HepG2 (cell line): ENCODE data around the gene MN1. TPM values are rescaled to one million over a fixed set of nuclear protein-coding genes. Genes with fewer than 3 reads are reported as not detected.

ENCODE experiments used
- ATAC-seq: fragments of 200-7000 bp; cut with Tn5 transposase; 3 replicates; pipeline ENCODE4 v1.9.1; 2020; ENCODE audit warnings: mild to moderate bottlenecking, moderate library complexity
- BruUV-seq: library from RNA; stranded (reverse); fragments of 400-500 nt; replicated peaks from 2 replicates; lab custom pipeline; 2021; lab: Mats Ljungman, UMichigan
- CTCF ChIA-PET: fragments of 300-600 bp; formaldehyde crosslinking; extraction: SDS; loops from one replicate; lab custom pipeline; 2021; ENCODE audit warnings: low total read pairs, inconsistent platforms, low intra/inter-chr PET ratio; lab: Yijun Ruan, JAX
- POLR2A ChIA-PET: fragments of 350-600 bp; sonication (Branson Sonifier 250); formaldehyde crosslinking; loops from one replicate; lab custom pipeline; 2020; ENCODE audit warnings: antibody characterized with exemption, inconsistent platforms; lab: Yijun Ruan, JAX
- DNase-seq: peaks from one replicate; pipeline ENCODE4 v3.0.0-alpha.2; 2015; ENCODE audit warnings: low spot score
- FAIRE-seq: peaks from 3 replicates; lab custom pipeline; 2011; peaks lifted over from hg19 to GRCh38; lab: Jason Lieb, UNC
- H2AFZ ChIP-seq: one replicate; pipeline ENCODE4 v1.6.1; 2011; ENCODE audit warnings: low read length, inconsistent platforms
- H3K27ac ChIP-seq: fragments of 300-600 bp; 3 replicates; pipeline ENCODE4 v1.8.0; 2011; ENCODE audit warnings: mixed run types, mild to moderate bottlenecking, mixed read lengths, low read length, inconsistent platforms; ENCODE audit not compliant: insufficient read depth; ENCODE audit errors: extremely low read length
- H3K27me3 ChIP-seq, 2 experiments: fragments of 200-600 bp in 1 of 2; 2 replicates in 1 of 2; 3 replicates in 1 of 2; pipeline versions ENCODE4 v1.6.0 to v1.8.0; 2011; ENCODE audit warnings: low read length in 2 of 2, mild to moderate bottlenecking in 2 of 2, moderate library complexity in 2 of 2, inconsistent platforms in 1 of 2; ENCODE audit not compliant: insufficient read depth in 2 of 2, control insufficient read depth in 1 of 2
- H3K36me3 ChIP-seq, 2 experiments: fragments of 200-600 bp in 1 of 2; replicated peaks in 1 of 2; 2 replicates in 1 of 2; 3 replicates in 1 of 2; pipeline versions ENCODE4 v1.5.1 to v1.8.0; 2011; ENCODE audit warnings: low read length in 2 of 2, inconsistent platforms in 1 of 2; ENCODE audit not compliant: insufficient read depth in 2 of 2, control insufficient read depth in 1 of 2
- H3K4me1 ChIP-seq: 2 replicates; pipeline ENCODE4 v1.5.1; 2012; ENCODE audit warnings: low read length, inconsistent platforms; ENCODE audit not compliant: insufficient read depth
- H3K4me2 ChIP-seq: 2 replicates; pipeline ENCODE4 v1.6.0; 2011; ENCODE audit warnings: low read depth, low read length, inconsistent platforms
- H3K4me3 ChIP-seq, 3 experiments: fragments of 200-600 bp in 1 of 3; sonication (generic), shearing (Covaris generic) in 1 of 3; replicated peaks in 1 of 3; 2 replicates each; pipeline ENCODE4 v1.5.1; 2011 to 2016; ENCODE audit warnings: low read length in 3 of 3, inconsistent platforms in 2 of 3, low read depth in 2 of 3, mild to moderate bottlenecking in 2 of 3, control low read depth in 1 of 3, mixed read lengths in 1 of 3; ENCODE audit not compliant: insufficient read depth in 1 of 3
- H3K79me2 ChIP-seq: one replicate; pipeline ENCODE4 v1.6.1; 2011; ENCODE audit warnings: low read length, inconsistent platforms; ENCODE audit not compliant: insufficient read depth
- H3K9ac ChIP-seq: 2 replicates; pipeline ENCODE4 v1.6.0; 2011; ENCODE audit warnings: mild to moderate bottlenecking, low read depth, low read length, inconsistent platforms; ENCODE audit not compliant: insufficient read depth
- H3K9me3 ChIP-seq: 2 replicates; pipeline ENCODE4 v1.5.1; 2012; ENCODE audit warnings: mild to moderate bottlenecking, low read length
- H4K20me1 ChIP-seq: 2 replicates; pipeline ENCODE4 v1.6.0; 2011; ENCODE audit warnings: inconsistent platforms, mild to moderate bottlenecking, low read length, moderate library complexity; ENCODE audit not compliant: insufficient read depth
- GATAD1 ChIP-seq: IDR thresholded peaks from 2 replicates; pipeline ENCODE4 v1.6.1; 2016; ENCODE audit warnings: missing genetic modification reagents, missing compliant biosample characterization
- HDAC6 ChIP-seq: fragments of 200-600 bp; sonication (generic); IDR thresholded peaks from 2 replicates; pipeline ENCODE4 v1.7.0; 2017; ENCODE audit warnings: mild to moderate bottlenecking, antibody characterized with exemption, low read length, low read depth
- IKZF4 ChIP-seq: sonication (generic); formaldehyde crosslinking; IDR thresholded peaks from 2 replicates; pipeline ENCODE4 v1.5.1; 2020; ENCODE audit warnings: borderline replicate concordance, mild to moderate bottlenecking, low read depth, missing genetic modification reagents; ENCODE audit errors: not compliant biosample characterization
- ZNF629 ChIP-seq: sonication (generic); formaldehyde crosslinking; conservative IDR thresholded peaks from 2 replicates; pipeline ENCODE4 v1.5.0; 2020; ENCODE audit warnings: missing genetic modification reagents
- ZNF768 ChIP-seq: sonication (generic); formaldehyde crosslinking; IDR thresholded peaks from 2 replicates; pipeline ENCODE4 v1.4.0; 2020; ENCODE audit warnings: missing genetic modification reagents
- ZNF839 ChIP-seq: sonication (generic); formaldehyde crosslinking; IDR thresholded peaks from 2 replicates; pipeline ENCODE4 v1.4.0; 2020; ENCODE audit warnings: missing genetic modification reagents, mild to moderate bottlenecking, borderline replicate concordance
- WGBS: methylation state at CpG from one replicate; pipeline ENCODE4 v1.1.6; 2017; ENCODE audit warnings: low lambda C conversion rate; 5-methylcytosine and 5-hydroxymethylcytosine counted together
- in situ Hi-C: cut with HindIII; loops from 2 replicates; pipeline ENCODE4 v1.10.0; 2017; ENCODE audit warnings: low pct_unique_long_range_greater_than_20kb; ENCODE audit not compliant: extremely low pct_ligation_motif_present
- intact Hi-C: fragments of 100-400 bp; cut with micrococcal nuclease; formaldehyde crosslinking; loops from one replicate; pipeline ENCODE4 v1.10.0; 2022; ENCODE audit not compliant: unreplicated experiment
- polyA plus RNA-seq, 8 experiments: library from polyadenylated mRNA; depleted of rRNA in 3 of 8; stranded (reverse) in 7 of 8; unstranded in 1 of 8; fragments of >200 nt; fragmentation: Illumina TruSeq in 4 of 8; extraction: Trizol in 4 of 8; gene quantifications; 2 replicates each; pipeline versions ENCODE4 v1.2.1 to v1.2.3, GENCODE V29; 2011 to 2016; ENCODE audit warnings: low read depth in 4 of 8, missing spikeins in 1 of 8, mixed read lengths in 1 of 8; ENCODE audit not compliant: insufficient read depth in 1 of 8
- total RNA-seq, 5 experiments: library from RNA; depleted of rRNA; stranded (reverse); fragments of >200 nt; fragmentation: Illumina TruSeq; extraction: Trizol; gene quantifications; 2 replicates each; pipeline ENCODE4 v1.2.3, GENCODE V29; 2016; ENCODE audit warnings: low read depth in 1 of 5

Gene MN1
- total and polyA plus RNA-seq, 2 of the 13 experiments (the other 11 are each of a cell fraction or from before 2014, with no cell fraction given): 0.01 TPM; not detected in 1

- no peaks in the 10 kb centered on the region for H3K36me3 ChIP-seq
- H3K4me2 ChIP-seq: no peak overlapping the region
- WGBS: 48% methylated on average over 14 of the region's 18 CpGs
- DNase-seq: no peak
- TF ChIP-seq HDAC6: no peak
- 0 out of 2 replicates have a peak, but pooled peaks have one; percentile 18 for TF ChIP-seq ZNF629 (CRISPR knock-in tag)
- TF ChIP-seq, all 625 proteins: peak for 1
- Histone ChIP-seq H2AFZ (no peak overlapping the region), H3K27me3 (peaks cover 2 to 10% of the 10 kb centered on the region in 2 experiments; a peak in 2 of 5 replicates), H3K9me3 (no peaks in the 10 kb centered on the region), H3K27ac (no peak overlapping the region), H3K4me1 (no peaks in the 10 kb centered on the region), H3K4me3 (no peak overlapping the region), H3K9ac (no peak overlapping the region), H4K20me1 (no peaks in the 10 kb centered on the region), H3K79me2 (no peaks in the 10 kb centered on the region)
- ChIA-PET CTCF (no interaction called here), POLR2A (no interaction called here)
- FAIRE-seq (no peak), ATAC-seq (no peak)
- in situ Hi-C loops: no loop called here
- intact Hi-C loops: no loop called here
- no TSS peak for BruUV-seq
Observed at GRCh38 chr22:27775087-27775698, 26.4 kb downstream of the MN1 start.

- CTCF ChIA-PET: no interaction called here
- H2AFZ ChIP-seq: no peak overlapping the region
- 64% methylated on average over 5 of the region's 9 CpGs for WGBS
- no peak overlapping the region for H3K4me2 ChIP-seq
- H3K36me3 ChIP-seq: no peaks in the 10 kb centered on the region
- TF ChIP-seq ZNF768 (CRISPR knock-in tag) (peak; percentile 96), ZNF839 (no peak), GATAD1 (CRISPR knock-in tag) (no peak), IKZF4 (no peak)
- H3K9me3 ChIP-seq: no peaks in the 10 kb centered on the region
- in situ Hi-C loops: no loop called here
- ATAC-seq (no peak), DNase-seq (no peak), FAIRE-seq (no peak)
- POLR2A ChIA-PET: no interaction called here
- no peaks in the 10 kb centered on the region for H3K79me2 ChIP-seq
- H3K9ac ChIP-seq: no peak overlapping the region
- no peak overlapping the region for H3K4me3 ChIP-seq
- peaks cover 2 to 12% of the 10 kb centered on the region in 2 experiments; a peak in 2 of 5 replicates for H3K27me3 ChIP-seq
- no TSS peak for BruUV-seq
- H3K27ac ChIP-seq: no peak overlapping the region
- no peaks in the 10 kb centered on the region for H4K20me1 ChIP-seq
- intact Hi-C loops: no loop called here
- no peaks in the 10 kb centered on the region for H3K4me1 ChIP-seq
Observed at GRCh38 chr22:27774200-27774599, 27.4 kb downstream of the MN1 start.
